Loucy (cell line): ENCODE measurements around the gene SAC3D1.
"Not testable (repeated sequence)": the region's sequence is repeated elsewhere in the genome, so short reads cannot be mapped to it uniquely, and the experiment has no call there.

Experiments
- H2AFZ ChIP-seq: fragments of 200-600 bp; sonication (generic); 2 replicates; pipeline ENCODE4 v1.6.0; 2016; ENCODE audit warnings: antibody characterized with exemption, mild to moderate bottlenecking, low read length, moderate library complexity
- H3F3A ChIP-seq: fragments of 200-600 bp; 2 replicates; pipeline ENCODE4 v1.6.0; 2016; ENCODE audit warnings: antibody characterized with exemption, low read depth, mild to moderate bottlenecking
- H3K27me3 ChIP-seq: fragments of 200-600 bp; sonication (generic); 2 replicates; pipeline ENCODE4 v1.6.1; 2014; ENCODE audit warnings: low read length, mild to moderate bottlenecking; ENCODE audit not compliant: insufficient read depth, poor library complexity, severe bottlenecking
- H3K36me3 ChIP-seq: fragments of 200-600 bp; sonication (generic); 2 replicates; pipeline ENCODE4 v1.6.1; 2016; ENCODE audit warnings: low read length; ENCODE audit not compliant: insufficient read depth
- H3K4me1 ChIP-seq: fragments of 200-600 bp; sonication (generic); 2 replicates; pipeline ENCODE4 v1.5.1; 2014; ENCODE audit warnings: low read length, mild to moderate bottlenecking; ENCODE audit not compliant: insufficient read depth, poor library complexity, severe bottlenecking
- H3K4me2 ChIP-seq: fragments of 200-600 bp; sonication (generic); 2 replicates; pipeline ENCODE4 v1.6.0; 2014; ENCODE audit warnings: antibody characterized with exemption, low read length, low read depth, mild to moderate bottlenecking; ENCODE audit not compliant: poor library complexity, severe bottlenecking
- H3K4me3 ChIP-seq: fragments of 200-600 bp; sonication (generic); 2 replicates; pipeline ENCODE4 v1.5.1; 2014; ENCODE audit warnings: low read length, mild to moderate bottlenecking, mixed read lengths; ENCODE audit not compliant: poor library complexity, severe bottlenecking
- H3K79me2 ChIP-seq: fragments of 200-600 bp; sonication (generic); 2 replicates; pipeline ENCODE4 v1.6.1; 2014; ENCODE audit warnings: low read length; ENCODE audit not compliant: insufficient read depth
- H3K9ac ChIP-seq: fragments of 200-600 bp; sonication (generic); 2 replicates; pipeline ENCODE4 v1.6.0; 2014; ENCODE audit warnings: mild to moderate bottlenecking, low read depth, low read length, moderate library complexity; ENCODE audit not compliant: poor library complexity, severe bottlenecking
- H3K9me2 ChIP-seq: fragments of 200-600 bp; sonication (generic); replicated peaks from 2 replicates; pipeline ENCODE4 v1.6.1; 2016; ENCODE audit warnings: low read depth, low read length, mixed read lengths
- H3K9me3 ChIP-seq: fragments of 200-600 bp; sonication (generic); 2 replicates; pipeline ENCODE4 v1.6.1; 2014; ENCODE audit warnings: mild to moderate bottlenecking, antibody characterized with exemption, low read length, low read depth; ENCODE audit not compliant: insufficient read depth
- H4K20me1 ChIP-seq: fragments of 200-600 bp; sonication (generic); 2 replicates; pipeline ENCODE4 v1.6.0; 2014; ENCODE audit warnings: antibody characterized with exemption, low read length, mild to moderate bottlenecking; ENCODE audit not compliant: insufficient read depth, poor library complexity, severe bottlenecking
- CTCF ChIP-seq: fragments of 200-600 bp; sonication (generic); conservative IDR thresholded peaks from 2 replicates; pipeline ENCODE4 v1.5.1; 2014; ENCODE audit warnings: mild to moderate bottlenecking, antibody characterized with exemption, low read length
- EZH2phosphoT487 ChIP-seq: fragments of 200-600 bp; IDR thresholded peaks from 2 replicates; pipeline ENCODE4 v1.6.1; 2018; ENCODE audit warnings: antibody characterized with exemption, mild to moderate bottlenecking, moderate library complexity, borderline replicate concordance

SAC3D1 gene

GRCh38 chr11:64999478-64999877, 41.5 kb upstream of the SAC3D1 start:
- no peak overlapping the region for H3K4me2 ChIP-seq
- H2AFZ ChIP-seq = no peak overlapping the region
- no peaks in the 10 kb centered on the region for H3K27me3 ChIP-seq
- no peak overlapping the region for H3K4me3 ChIP-seq
- no peaks in the 10 kb centered on the region for H3F3A ChIP-seq
- no peak overlapping the region for H3K9ac ChIP-seq
- H3K79me2 ChIP-seq = no peaks in the 10 kb centered on the region
- H3K36me3 ChIP-seq = no peaks in the 10 kb centered on the region
- peaks cover 3% of the 10 kb centered on the region for H3K4me1 ChIP-seq
- H4K20me1 ChIP-seq = no peaks in the 10 kb centered on the region
- no peaks in the 10 kb centered on the region for H3K9me2 ChIP-seq
- no peaks in the 10 kb centered on the region for H3K9me3 ChIP-seq
- no peak for TF ChIP-seq CTCF
- TF ChIP-seq EZH2phosphoT487 = no peak

DNA sequence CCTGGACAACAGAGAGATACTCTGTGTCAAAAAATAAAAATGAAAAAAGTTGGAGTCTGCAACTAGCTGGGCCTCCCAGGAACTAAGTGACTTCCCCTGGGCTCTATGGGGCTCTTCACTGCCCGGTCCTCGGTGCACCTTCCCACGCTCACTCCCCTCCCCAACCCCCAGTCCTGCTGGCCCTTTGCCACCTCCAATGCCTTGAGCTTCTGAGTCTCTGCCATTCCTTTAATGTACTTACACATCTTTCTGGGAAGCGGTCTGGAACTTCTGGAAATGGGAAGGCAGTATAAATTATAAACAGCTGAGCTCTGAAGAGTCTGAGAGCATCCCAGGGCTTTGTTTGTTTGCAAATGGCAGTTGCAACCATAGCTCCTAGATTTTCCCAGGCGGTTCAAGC, 38.3 kb upstream of the SAC3D1 start:
- Histone ChIP-seq H3K9ac (no peak overlapping the region), H3F3A (no peaks in the 10 kb centered on the region), H3K79me2 (no peaks in the 10 kb centered on the region), H3K4me1 (no peaks in the 10 kb centered on the region), H3K4me3 (no peak overlapping the region), H3K27me3 (no peaks in the 10 kb centered on the region), H4K20me1 (no peaks in the 10 kb centered on the region), H3K36me3 (no peaks in the 10 kb centered on the region), H3K4me2 (no peak overlapping the region), H2AFZ (no peak overlapping the region), H3K9me3 (no peaks in the 10 kb centered on the region), H3K9me2 (no peaks in the 10 kb centered on the region)
- TF ChIP-seq CTCF = no peak
- TF ChIP-seq EZH2phosphoT487 = no peak

DNA sequence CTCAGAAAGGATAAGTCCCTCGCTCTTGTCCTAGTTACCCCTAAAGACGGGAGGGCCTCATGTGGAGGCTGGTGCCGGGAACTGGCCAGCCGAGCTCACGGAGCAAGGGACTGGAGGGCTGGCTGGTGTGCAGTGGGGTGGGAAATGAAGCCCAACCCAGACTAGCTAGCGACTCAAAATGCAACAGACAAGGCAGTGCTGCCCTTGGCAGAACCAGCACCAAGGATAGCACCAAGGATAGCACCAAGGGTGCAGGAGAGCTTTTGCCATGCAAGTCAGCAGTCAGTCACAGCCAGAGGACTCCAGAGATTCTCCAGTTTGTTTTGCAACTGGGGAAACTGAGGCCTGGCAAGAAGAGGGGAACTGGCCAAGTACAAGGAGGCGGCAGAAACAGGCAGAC, 37.7 kb upstream of the SAC3D1 start:
- Histone ChIP-seq H3K9me3 (no peaks in the 10 kb centered on the region), H3K79me2 (no peaks in the 10 kb centered on the region), H3F3A (no peaks in the 10 kb centered on the region), H3K9me2 (no peaks in the 10 kb centered on the region), H3K4me1 (no peaks in the 10 kb centered on the region), H2AFZ (no peak overlapping the region), H3K36me3 (no peaks in the 10 kb centered on the region), H3K4me3 (no peak overlapping the region), H3K9ac (no peak overlapping the region), H3K27me3 (no peaks in the 10 kb centered on the region), H3K4me2 (no peak overlapping the region), H4K20me1 (no peaks in the 10 kb centered on the region)
- TF ChIP-seq CTCF (no peak), EZH2phosphoT487 (no peak)

- H3K36me3 ChIP-seq, H3K27me3 ChIP-seq, H3K9me2 ChIP-seq, H4K20me1 ChIP-seq, H3K4me1 ChIP-seq, H3K4me3 ChIP-seq, H3K79me2 ChIP-seq, H3F3A ChIP-seq, H3K4me2 ChIP-seq, H2AFZ ChIP-seq, H3K9me3 ChIP-seq, H3K9ac ChIP-seq: not testable (repeated sequence)
Measured at GRCh38 chr11:65003968-65004367, 37.0 kb upstream of the SAC3D1 start.
